GM08714 (cell line): Measurements from ENCODE around the gene DUS1L.
A peak's percentile ranks its signal among the peaks of the same experiment; 100 is the strongest.

Source experiments
- H3K4me3 ChIP-seq: fragments of 200-500 bp; sonication (Bioruptor generic); 2 replicates; pipeline ENCODE4 v1.5.1; 2014; ENCODE audit warnings: mild to moderate bottlenecking, low read length, inconsistent platforms
- ZNF274 ChIP-seq: IDR thresholded peaks from 2 replicates; pipeline ENCODE4 v1.6.1; 2012; ENCODE audit warnings: mild to moderate bottlenecking, low read depth, low read length

The DUS1L gene

DNA sequence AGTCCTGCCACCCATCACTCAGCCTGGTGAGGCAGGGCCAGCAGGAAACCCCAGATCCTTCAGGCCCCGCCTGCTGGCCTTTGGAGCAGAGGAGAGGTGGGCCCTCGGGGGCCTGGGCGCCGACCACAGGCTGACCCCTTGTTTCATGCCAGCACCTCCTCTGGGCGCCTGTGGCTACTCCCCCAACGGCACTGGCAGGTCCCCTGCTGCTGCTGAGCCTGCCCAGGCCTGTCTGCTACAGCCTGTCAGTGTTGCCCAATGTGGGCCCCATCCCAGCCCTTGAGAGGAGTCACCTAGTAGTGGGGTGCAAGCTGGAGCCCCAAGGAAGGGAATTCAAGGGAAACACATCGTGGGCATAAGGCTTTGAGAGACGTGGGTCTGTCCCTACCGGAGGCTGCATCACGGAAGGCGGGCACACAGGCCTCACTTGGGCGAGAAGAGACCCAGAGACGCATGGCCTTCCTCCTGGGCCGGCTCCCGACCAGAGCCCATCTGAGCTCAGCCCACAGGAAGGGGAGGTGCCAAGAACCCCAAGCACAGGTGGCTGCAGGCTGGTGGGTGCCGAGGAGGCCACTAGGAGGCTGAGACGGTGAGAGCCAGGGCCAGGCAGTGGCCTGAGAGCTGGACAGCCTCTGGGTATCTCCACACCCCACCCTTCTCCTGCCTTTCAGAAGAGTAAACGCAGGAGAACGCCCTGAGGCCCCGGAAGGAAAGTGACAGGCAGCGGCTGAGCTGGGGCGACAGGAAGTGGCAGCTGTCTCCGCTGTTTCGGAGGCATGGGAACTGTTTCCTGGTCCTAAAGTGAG, 40.5 kb upstream of the DUS1L start:
- TF ChIP-seq ZNF274 = no peak
- peak overlapping the region; percentile 53; the same call in 1 of the 2 replicates for H3K4me3 ChIP-seq

DNA sequence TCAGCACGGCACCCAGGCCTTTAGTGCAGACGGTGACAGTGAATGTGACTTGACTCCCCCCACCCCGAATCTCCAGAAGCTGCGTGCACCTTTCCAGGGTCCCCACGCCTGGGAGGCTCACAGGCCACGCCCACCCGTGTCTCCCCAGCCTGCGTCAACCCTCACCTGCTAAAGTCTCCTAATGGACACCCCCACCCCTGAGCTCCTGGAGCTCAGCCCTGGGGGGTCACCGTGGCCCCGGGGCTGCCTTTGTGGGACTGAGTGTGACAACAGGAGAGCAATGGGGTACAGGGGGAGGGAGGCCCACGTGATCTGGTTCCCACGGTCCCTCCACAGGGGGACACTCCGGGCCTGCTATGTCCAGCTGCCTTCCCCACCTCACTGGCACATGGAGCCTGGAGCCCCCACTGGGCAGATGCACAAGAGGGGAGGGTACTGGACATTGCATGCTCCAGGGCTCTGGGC, 39.8 kb upstream of the DUS1L start:
- peak overlapping the region; percentile 53; the same call in 1 of the 2 replicates for H3K4me3 ChIP-seq

DNA sequence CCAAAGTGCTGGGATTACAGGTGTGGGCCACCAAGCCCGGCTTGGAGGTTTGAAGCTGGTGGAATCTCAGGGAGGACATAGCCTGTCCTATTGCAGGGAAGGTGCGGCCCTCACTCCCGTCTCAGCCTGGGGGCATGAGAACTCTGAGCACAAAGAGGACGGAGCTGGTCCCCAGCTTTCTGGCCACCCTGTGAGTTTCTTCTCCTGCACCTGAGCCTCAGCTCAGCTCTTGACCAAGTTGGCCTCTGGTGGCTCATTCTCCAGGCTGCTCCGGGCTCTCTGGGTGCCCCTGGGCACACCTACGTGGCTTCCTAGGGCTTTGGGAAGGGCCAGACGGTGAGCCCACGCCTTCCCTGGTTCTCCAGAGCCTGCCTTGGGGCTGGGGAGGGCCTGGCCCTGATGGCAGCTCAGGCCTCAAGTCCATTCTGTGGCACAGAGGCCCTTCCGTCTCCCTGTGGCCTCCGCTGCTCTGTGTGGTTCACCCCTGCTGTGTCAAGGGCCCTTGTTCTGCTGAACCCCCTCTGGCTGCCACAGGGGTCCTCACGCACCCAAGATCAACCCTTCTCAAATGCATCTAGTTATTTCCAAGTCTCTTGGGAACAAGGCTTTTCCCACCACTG, 39.3 kb upstream of the DUS1L start:
- no peak for TF ChIP-seq ZNF274
- H3K4me3 ChIP-seq = no peak overlapping the region; the same call in 1 of the 2 replicates

More for the DNA sequence above, 39.8 kb upstream of the DUS1L start:
- no peak for TF ChIP-seq ZNF274

DNA sequence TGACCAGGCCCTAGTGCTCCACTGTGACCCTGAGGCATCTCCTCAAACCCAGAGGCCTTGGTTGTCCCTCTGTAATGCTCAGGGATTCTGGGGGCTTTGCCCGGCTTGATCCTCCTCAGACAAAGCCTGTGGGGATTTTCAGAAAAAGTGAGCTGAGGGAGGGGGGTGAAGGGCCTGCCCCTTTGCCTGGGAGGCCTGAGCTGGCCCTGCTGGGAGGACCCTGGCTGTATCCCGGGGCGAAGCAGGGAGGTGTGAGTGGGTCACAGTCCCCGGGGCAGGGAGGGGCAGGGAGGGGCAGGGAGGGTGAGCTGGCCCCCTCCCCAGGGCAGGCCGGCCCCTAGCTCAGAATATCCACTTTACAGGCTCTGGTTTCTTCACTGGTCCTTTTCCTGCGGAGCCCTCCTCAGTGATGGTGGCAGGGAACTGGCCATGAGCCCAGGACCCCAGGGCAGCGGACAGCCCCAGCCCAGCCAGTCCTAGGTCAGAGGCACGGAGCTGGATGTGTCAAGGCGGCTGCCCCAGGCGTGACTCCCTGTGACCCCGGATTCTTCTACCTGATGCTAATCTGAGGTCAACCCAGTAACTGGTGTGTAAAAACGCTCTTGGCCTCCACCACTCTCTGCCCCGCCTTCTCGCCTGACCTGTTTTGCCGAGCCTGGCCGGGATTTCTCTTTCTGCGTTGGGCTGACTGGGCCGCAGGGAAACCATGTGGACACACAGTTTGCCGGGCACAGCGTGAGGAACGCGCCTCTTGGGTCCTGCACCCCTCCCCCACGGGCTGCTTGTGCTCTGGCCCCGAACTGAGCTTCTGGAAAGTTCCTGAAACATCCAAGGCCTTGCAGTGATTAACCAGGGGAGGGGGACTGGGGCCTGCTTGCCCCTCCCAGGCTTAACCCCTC, 38.2 kb upstream of the DUS1L start:
- no peak for TF ChIP-seq ZNF274
- H3K4me3 ChIP-seq = no peak overlapping the region

DNA sequence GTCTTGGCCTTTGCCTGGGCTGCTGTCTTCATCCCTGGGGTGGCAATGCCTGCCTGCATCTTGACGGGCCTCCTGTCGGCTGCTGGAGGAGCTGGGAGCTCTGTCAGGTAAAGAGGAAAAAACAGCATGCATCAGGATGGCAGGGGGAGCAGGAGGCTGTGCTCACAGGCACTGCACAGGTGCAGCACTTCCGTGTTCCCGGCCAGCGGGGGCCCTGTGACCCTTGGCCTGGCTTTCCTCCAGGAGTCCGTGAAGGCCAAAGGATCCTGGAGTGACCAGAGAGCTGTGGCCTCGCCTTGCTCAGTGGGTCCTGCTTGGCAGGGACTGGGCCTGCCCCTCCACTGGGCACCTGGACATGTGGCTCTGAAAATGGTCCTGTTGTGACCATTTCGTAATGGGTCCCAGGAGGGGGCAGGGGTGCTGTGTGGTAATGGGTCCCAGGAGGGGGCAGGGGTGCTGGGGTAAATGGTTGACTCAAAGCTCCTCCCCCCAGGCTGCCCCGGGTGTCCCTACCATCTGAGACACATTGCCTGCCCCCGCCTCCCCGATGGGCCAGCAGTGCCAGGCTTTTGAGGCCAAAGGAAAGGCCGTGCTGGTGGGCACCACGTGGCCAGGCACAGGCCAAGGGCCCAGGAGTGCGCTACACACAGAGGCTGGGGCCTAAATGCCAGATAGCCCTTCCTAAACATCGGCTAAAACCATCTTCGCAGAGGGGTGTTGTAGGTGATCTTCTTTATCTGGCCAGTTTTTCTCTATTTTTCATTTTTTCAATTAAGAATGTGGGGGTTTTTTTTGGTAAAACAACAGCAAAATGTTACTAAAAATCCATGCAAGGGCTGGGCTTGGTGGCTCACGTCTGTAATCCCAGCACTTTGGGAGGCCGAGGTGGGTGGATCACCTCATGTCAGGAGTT, 36.4 kb upstream of the DUS1L start:
- H3K4me3 ChIP-seq = no peak overlapping the region
- no peak for TF ChIP-seq ZNF274

DNA sequence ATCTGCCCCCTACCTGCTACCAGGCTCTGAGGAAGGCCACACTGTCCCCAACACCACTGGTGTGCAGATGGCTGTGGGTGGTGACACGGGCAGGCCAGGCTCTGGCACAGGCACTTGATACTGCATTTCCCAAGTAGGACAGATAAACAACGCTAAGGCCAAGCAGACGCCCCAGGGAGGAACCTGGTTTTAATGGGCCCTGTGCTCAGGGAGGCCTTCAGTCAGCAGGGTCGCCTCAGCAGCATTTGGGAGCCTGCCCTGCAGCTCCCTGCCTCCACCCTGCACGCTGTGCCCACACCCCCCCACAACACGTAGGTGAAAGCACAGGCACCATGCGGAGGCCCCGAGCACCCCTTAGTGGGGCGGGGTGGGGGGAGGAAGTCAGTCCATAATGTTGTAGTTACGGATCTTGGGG, 35.7 kb upstream of the DUS1L start:
- no peak overlapping the region for H3K4me3 ChIP-seq
- TF ChIP-seq ZNF274 = no peak

DNA sequence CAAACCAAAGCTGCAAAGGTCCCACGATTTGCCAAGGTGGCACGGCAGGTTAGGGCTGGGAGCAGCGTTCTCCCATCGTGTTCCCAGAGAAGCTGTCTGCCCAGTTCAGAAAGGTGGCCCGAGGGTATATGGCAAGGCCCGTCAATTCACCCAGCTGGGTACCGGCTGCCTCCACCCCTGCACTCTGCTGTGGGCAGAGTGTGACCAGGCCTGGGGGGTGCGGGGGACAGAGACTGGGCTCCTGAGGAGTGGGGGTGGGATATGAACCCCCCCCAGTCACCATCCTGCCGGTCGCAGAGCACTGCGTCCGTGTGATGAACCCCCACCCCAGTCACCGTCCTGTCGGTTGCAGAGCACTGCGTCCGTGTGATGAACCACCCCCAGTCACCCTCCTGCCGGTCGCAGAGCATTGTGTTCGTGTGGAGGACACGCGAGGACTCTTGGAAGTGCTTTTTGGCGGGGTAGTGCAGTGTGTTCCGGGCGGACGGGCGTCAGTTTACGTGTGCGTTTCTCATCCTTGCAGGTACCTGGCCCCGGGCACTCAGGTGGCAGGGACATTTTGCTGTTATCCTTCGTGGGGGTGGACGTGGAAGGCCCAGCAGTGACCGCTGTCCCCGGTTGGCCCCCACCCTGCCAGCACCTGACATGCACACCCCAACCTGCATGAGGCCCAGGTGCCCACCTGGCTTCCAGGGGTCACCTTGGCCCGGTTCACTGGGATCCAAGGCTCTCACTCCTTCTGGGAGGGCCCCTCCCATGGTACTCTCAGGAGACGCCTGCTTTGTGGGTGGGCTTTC, 35.1 kb upstream of the DUS1L start:
- no peak overlapping the region for H3K4me3 ChIP-seq
- no peak for TF ChIP-seq ZNF274

DNA sequence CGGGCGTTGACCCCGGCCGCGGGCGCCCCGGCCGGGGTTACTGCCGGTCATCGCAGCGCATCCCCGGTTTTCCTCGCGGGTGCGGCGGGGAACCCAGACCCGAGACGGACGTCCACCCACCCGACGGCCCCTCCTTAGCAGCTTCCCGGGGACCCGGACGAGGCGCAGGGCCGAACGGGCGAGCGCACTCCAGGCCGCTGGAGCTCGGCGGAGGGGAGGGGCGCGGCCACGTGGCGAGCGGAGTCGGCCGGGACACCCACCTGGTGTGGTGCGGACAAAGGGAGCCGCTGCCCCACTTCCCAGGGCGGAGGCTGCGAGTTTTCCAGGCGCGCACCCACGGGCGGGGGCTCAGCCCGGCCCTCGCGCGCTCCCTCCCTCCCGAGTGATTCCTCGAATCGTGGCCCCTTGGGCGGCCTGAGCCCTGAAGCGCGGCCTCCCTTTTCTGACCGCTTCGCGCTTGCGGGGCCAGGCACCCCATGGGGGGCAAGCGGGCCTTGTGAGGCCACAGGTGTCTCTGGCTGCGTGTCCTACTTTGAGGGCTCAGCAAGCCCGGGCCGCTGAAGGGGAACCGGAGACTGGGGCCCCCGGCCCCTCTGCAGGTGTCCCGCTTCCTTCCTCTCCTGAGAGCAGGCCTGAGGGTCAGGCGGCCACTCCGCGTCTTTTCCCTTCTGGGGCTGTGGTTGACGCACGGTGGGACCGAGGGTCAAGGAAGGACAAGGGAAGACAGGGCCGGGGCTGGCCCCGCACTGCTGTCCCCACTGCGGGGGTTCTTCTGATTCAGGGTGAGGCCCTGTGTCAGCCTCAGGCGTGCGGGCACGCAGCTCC, 33.5 kb upstream of the DUS1L start:
- TF ChIP-seq ZNF274 = no peak
- peak overlapping the region; percentile 61 for H3K4me3 ChIP-seq

DNA sequence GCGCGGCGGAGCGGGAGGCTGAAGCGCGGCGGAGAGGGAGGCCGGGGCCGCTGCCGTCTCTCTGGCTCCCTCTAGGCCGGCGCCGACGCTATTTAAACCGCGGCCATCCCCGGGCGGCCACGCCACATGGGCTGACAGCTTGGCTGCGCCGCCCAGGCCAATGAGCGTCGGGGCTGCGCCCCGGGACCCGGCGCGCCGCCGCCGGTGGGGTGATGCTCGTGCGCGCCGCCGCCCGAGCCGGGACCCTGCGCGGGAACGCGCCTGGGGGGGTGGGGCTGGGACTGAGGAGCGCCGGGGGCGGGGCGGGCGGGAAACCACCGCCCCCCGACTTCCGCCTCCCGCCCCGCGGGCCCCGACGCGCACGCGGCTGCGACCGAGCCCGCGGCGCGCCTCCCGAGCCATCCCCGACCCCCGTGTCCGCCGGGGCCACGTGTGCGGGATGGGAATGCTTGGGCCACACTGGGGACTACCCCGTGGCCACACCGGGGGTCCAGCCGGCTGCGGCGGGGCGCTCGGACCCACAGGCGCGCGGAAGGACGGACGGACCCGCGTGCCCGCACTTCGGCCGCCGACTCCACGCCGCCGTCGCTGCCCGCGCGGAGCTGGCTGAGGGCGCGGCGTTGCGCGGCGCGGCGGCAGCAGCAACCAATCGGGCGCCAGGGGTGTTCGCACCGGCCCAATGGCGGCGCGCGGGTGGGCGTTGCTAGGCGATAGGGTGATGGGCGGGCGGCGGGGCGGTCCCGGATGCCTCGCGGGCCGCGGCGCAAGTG, 32.8 kb upstream of the DUS1L start, which contains the start of gene FASN:
Gene FASN (minus strand): TSS at position 68 of the 770 bp plus-strand sequence. CDS start 1,791 bp downstream, outside the sequence.
- peak within 1 kb of the TSS; percentile 78 for H3K4me3 ChIP-seq
- TF ChIP-seq ZNF274 = no peak

DNA sequence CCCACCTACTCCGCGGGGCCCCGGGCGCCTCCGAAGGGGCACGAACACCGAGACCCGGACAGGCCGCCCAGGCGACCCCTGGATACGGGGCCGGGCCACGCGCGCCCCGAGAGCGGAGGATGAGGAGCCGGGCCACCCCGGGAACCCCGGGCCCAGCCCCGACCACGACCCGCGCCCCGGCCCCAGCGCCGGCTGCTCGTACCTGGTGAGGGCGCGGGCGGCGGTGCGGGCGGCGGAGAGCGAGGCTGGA, 32.2 kb upstream of the DUS1L start:
- no peak for TF ChIP-seq ZNF274
- peak overlapping the region; percentile 78 for H3K4me3 ChIP-seq
